SK-N-SH treated with all-trans-retinoic acid at 6 μM for 48 hours (cell line): ENCODE data around the gene STK32B.

Experiments used
- ARNTL ChIP-seq: fragments of 450-650 bp; formaldehyde crosslinking; IDR thresholded peaks from 2 replicates; pipeline ENCODE4 v1.5.0; 2020; ENCODE audit warnings: low read depth, mild to moderate bottlenecking, moderate library complexity, borderline replicate concordance
- BACH2 ChIP-seq: fragments of 250-450 bp; sonication (Bioruptor Pico); IDR thresholded peaks from 2 replicates; pipeline ENCODE4 v1.9.0; 2021; ENCODE audit warnings: mild to moderate bottlenecking, borderline replicate concordance
- CREB5 ChIP-seq: fragments of 250-450 bp; sonication (Bioruptor Pico); IDR thresholded peaks from 2 replicates; pipeline ENCODE4 v1.5.1; 2020; ENCODE audit warnings: low read depth, mild to moderate bottlenecking, moderate library complexity
- CSDC2 ChIP-seq: fragments of 250-450 bp; sonication (Bioruptor Pico); IDR thresholded peaks from 2 replicates; pipeline ENCODE4 v1.5.0; 2020; ENCODE audit warnings: mild to moderate bottlenecking, moderate library complexity
- ESRRG ChIP-seq: fragments of 250-450 bp; sonication (Bioruptor Pico); IDR thresholded peaks from 2 replicates; pipeline ENCODE4 v1.6.1; 2021; ENCODE audit warnings: mild to moderate bottlenecking
- ISL1 ChIP-seq: fragments of 250-450 bp; sonication (Bioruptor Pico); IDR thresholded peaks from 2 replicates; pipeline ENCODE4 v2.1.2; 2022; ENCODE audit warnings: mild to moderate bottlenecking, moderate library complexity
- PATZ1 ChIP-seq: fragments of 250-450 bp; sonication (Bioruptor Pico); IDR thresholded peaks from 2 replicates; pipeline ENCODE4 v1.8.0; 2020; ENCODE audit warnings: mild to moderate bottlenecking, moderate library complexity, borderline replicate concordance
- RARB ChIP-seq: fragments of 250-450 bp; sonication (Bioruptor Pico); IDR thresholded peaks from 2 replicates; pipeline ENCODE4 v1.8.0; 2021; ENCODE audit warnings: mild to moderate bottlenecking, moderate library complexity
- TCF4 ChIP-seq: fragments of 250-450 bp; sonication (Bioruptor Pico); IDR thresholded peaks from 2 replicates; pipeline ENCODE4 v1.8.0; 2021; ENCODE audit warnings: mild to moderate bottlenecking, moderate library complexity, borderline replicate concordance
- ZC3H10 ChIP-seq: fragments of 250-450 bp; sonication (Bioruptor Pico); IDR thresholded peaks from 2 replicates; pipeline ENCODE4 v1.5.1; 2021; ENCODE audit warnings: mild to moderate bottlenecking, moderate library complexity

GRCh38 chr4:5260121-5260520 is 208.8 kb downstream of the STK32B start:
- TF ChIP-seq TCF4 (CRISPR knock-in tag) (no peak), ZC3H10 (no peak), ISL1 (CRISPR knock-in tag) (no peak), PATZ1 (no peak), CREB5 (no peak), CSDC2 (no peak), RARB (no peak), ESRRG (CRISPR knock-in tag) (no peak), ARNTL (CRISPR knock-in tag) (no peak), BACH2 (CRISPR knock-in tag) (no peak)
